Measurements from ENCODE around the gene GNLY. TPM values are rescaled to one million over a fixed set of nuclear protein-coding genes. Genes with fewer than 3 reads are reported as not detected.

GNLY gene
- total RNA-seq, 4 donors from 2014 or later = 0.63 to 4.2 (median 0.98) TPM; not detected in 1

- H3K9me3 ChIP-seq = no peaks in the 10 kb centered on the region
- no peak for TF ChIP-seq POLR2A (IDR thresholded peaks at IDR 0.05)
- no peak for TF ChIP-seq EP300 (IDR thresholded peaks at IDR 0.05)
- TF ChIP-seq CTCF (IDR thresholded peaks at IDR 0.05) = no peak
- no peak overlapping the region for H3K4me3 ChIP-seq
- H3K27me3 ChIP-seq = no peaks in the 10 kb centered on the region
- whole genome bisulfite sequencing, 2 donors = 89 to 94% methylated on average over 4 of the region's 4 CpGs
- no peak overlapping the region for H3K27ac ChIP-seq
- peaks cover 0 to 5% (median 0%) of the 10 kb centered on the region in 4 donors for H3K4me1 ChIP-seq
- DNase-seq (ENCODE audit: low spot score in 2 of 2) = no peak
- H3K36me3 ChIP-seq = no peaks in the 10 kb centered on the region
These were observed 3.2 kb upstream of the GNLY start for GRCh38 chr2:85690932-85691331.

- Histone ChIP-seq H3K9me3 (no peaks in the 10 kb centered on the region), H3K36me3 (no peaks in the 10 kb centered on the region), H3K27me3 (no peaks in the 10 kb centered on the region), H3K4me3 (no peak overlapping the region), H3K27ac (no peak overlapping the region), H3K4me1 (peaks cover 0 to 3% (median 0%) of the 10 kb centered on the region in 4 donors)
- 81% methylated on average over 5 of the region's 5 CpGs for WGBS, 2 donors
- TF ChIP-seq CTCF (IDR thresholded peaks at IDR 0.05) (no peak), POLR2A (IDR thresholded peaks at IDR 0.05) (no peak)
- no peak for DNase-seq (ENCODE audit: low spot score in 2 of 2)
These were observed 2.0 kb upstream of the GNLY start for GRCh38 chr2:85692039-85692645.

GRCh38 chr2:85695121-85695520 is 963 bp downstream of the GNLY start:
- Histone ChIP-seq H3K9me3 (no peaks in the 10 kb centered on the region), H3K4me1 (no peaks in the 10 kb centered on the region), H3K27ac (no peak overlapping the region), H3K4me3 (no peak overlapping the region), H3K27me3 (no peaks in the 10 kb centered on the region), H3K36me3 (no peaks in the 10 kb centered on the region)
- DNase-seq (ENCODE audit: low spot score in 2 of 2) = no peak
- WGBS, 2 donors = 80 to 82% methylated on average over 7 to 11 of the region's 11 CpGs
- TF ChIP-seq CTCF (IDR thresholded peaks at IDR 0.05) (no peak), POLR2A (IDR thresholded peaks at IDR 0.05) (no peak), EP300 (IDR thresholded peaks at IDR 0.05) (no peak)

- H3K4me3 ChIP-seq = no peak overlapping the region
- no peaks in the 10 kb centered on the region for H3K36me3 ChIP-seq
- no peaks in the 10 kb centered on the region for H3K9me3 ChIP-seq
- WGBS, 2 donors = 78 to 80% methylated on average over 8 to 12 of the region's 12 CpGs
- H3K27ac ChIP-seq = no peak overlapping the region
- no peaks in the 10 kb centered on the region for H3K4me1 ChIP-seq
- DNase-seq (ENCODE audit: low spot score in 2 of 2) = no peak
- TF ChIP-seq CTCF (IDR thresholded peaks at IDR 0.05) (no peak), POLR2A (IDR thresholded peaks at IDR 0.05) (no peak), EP300 (IDR thresholded peaks at IDR 0.05) (no peak)
- H3K27me3 ChIP-seq = no peaks in the 10 kb centered on the region
These were observed 1.8 kb downstream of the GNLY start for GRCh38 chr2:85695691-85696668.

- Histone ChIP-seq H3K4me3 (no peak overlapping the region), H3K27ac (no peak overlapping the region), H3K36me3 (no peaks in the 10 kb centered on the region), H3K9me3 (no peaks in the 10 kb centered on the region), H3K27me3 (no peaks in the 10 kb centered on the region), H3K4me1 (peaks cover 0 to 2% (median 0%) of the 10 kb centered on the region in 4 donors)
- no peak for TF ChIP-seq POLR2A (IDR thresholded peaks at IDR 0.05)
- TF ChIP-seq CTCF (IDR thresholded peaks at IDR 0.05) = no peak
- TF ChIP-seq EP300 (IDR thresholded peaks at IDR 0.05) = no peak
- no peak for DNase-seq (ENCODE audit: low spot score in 2 of 2)
- 81 to 89% methylated on average over 3 of the region's 3 CpGs for WGBS, 2 donors
These were observed 2.9 kb downstream of the GNLY start for GRCh38 chr2:85697096-85697495.
